Measurements from ENCODE around the gene CD164. TPM values are rescaled to one million over a fixed set of nuclear protein-coding genes. Genes with fewer than 3 reads are reported as not detected.

The CD164 gene
- total RNA-seq (2014; rRNA removed; shearing (Covaris generic); ENCODE audit: low replicate concordance) = 86.0 and 86.6 TPM in 2 replicates

DNA sequence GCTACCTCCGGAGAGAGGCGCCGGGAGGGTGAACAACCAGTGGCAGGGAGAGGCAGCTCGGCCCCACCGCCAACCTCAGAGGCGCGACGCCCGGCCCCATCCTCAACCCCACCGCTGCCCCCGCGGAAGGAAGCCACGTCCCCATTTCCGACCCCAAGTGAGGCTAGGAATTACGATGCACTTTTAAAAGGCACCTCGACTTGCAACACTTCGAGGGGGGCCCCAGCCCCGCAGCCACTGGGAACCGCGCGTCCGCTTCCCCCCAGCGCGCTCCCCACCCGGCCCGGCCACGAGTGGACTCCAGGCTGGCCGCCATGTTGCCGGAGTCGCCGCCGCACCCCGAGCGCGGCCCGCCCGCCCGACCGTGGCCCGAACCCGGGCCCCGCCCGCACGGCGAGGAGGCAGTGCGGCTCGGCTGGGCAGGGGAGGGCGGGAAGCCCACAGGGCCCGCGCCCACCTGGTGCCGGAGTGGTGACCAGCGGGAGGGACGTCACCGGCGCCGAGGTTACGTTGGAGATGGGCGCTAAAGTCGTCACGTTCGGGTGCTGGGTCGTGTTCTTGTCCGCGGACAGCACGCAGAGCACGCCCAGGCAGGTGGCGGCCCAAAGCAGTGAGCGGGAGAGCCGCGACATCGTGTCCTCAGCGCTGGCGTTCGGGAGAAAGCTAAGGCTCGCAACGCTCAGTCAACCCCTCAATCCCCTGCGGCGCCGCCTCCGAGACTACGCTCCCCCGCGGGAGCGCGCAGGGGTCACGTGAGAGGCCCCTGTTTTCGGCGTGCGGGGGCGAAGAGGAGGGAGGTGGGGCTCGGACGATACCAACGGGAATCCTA lies at the start of gene CD164:
Gene CD164 (minus strand): TSS at position 721 of the 829 bp plus-strand sequence. CDS start 89 bp downstream, at position 632.
- peak; percentile 92 for DNase-seq (ENCODE audit: low read depth)
- in situ Hi-C loops (cut with HindIII; ENCODE audit: low pct_unique_long_range_greater_than_20kb, low sequenced_read_pairs) = no loop called here

DNA sequence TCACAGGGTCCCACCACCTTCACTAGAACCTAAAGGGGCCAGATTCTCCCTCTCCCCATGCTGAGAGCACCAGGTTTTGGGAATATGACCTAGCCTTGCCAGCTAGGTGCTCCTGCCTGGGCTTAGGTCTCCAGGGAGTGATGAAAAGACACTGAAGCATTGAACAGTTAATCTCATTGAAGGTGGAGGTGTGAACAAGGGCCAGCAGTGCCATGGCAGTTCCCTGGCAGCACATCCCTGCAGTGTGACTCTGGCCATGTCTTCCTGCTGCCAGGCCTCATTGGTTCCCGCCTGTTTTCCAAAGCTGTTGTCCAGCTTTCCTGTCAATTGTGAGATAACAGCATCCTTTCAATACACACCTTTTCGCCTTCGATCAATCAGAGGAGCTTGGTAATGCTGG lies 47.2 kb upstream of the CD164 start:
- DNase-seq (ENCODE audit: low read depth) = no peak
- in situ Hi-C loops (cut with HindIII; ENCODE audit: low pct_unique_long_range_greater_than_20kb, low sequenced_read_pairs) = no loop called here

DNA sequence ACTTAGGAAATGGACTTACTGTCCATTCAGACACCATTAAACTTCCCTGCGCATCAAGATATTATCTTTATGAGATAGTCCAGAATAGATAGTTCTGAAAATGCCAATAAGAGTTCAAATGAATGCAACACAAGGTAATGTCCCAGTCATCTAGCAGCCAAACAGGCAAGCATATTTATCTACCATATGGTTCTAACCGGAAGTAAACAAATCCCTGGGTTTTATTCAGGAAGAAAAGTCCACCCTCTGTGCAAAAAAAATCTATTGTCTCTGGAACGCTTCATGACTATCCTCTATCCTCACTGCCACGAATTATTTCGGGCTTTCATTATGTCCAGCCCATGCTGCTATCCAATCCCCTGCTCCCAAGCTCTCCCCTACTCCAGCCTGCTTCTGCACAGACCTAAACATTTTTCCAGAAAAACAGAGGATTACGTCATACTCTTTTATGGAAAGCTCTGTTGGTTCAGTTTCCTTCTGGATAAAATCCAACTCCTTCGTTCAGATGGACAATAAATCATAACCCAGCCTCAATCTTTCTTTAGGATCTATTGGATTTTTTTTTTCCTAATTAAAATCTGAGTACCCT lies 46.7 kb upstream of the CD164 start:
- in situ Hi-C loops (cut with HindIII; ENCODE audit: low pct_unique_long_range_greater_than_20kb, low sequenced_read_pairs) = no loop called here

DNA sequence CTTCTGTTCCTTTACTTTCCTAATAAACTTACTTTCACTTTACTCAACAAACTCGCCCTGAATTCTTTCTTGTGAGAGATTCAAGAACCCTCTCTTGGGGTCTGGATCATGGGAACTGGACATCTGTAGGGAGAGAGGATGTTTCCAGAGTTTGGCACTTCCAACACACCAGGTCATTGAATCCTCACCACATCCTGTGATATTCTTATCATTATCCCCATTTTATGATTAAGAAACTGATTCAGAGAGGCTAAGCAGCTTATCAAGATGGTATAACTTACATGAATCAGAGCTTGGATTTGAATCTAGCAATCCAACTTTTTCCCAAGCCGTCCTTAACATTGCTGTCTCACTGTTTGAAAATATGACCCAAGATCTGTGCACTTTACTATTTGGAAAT lies 42.7 kb upstream of the CD164 start:
- in situ Hi-C loops (cut with HindIII; ENCODE audit: low pct_unique_long_range_greater_than_20kb, low sequenced_read_pairs) = no loop called here
- no peak for DNase-seq (ENCODE audit: low read depth)

More for the DNA sequence above, 46.7 kb upstream of the CD164 start:
- no peak for DNase-seq (ENCODE audit: low read depth)

DNA sequence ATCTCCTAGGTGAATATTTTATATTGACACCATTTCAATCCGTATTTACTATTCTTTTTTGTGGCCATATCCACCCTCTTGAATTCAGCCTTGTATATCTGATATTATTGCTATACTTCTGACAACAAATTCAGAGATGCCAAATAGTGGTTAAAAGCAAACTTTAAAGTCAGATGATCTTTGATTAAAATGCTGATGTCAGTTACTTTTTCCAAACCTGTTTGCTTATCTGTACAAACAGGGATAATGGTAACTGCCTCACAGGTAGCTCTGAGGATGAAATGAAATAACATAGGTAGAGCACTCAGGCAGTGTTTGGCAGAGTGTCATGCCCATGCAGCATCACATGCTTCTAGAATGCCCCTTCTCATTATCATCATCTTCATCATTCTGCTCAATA lies 38.9 kb upstream of the CD164 start:
- no peak for DNase-seq (ENCODE audit: low read depth)
- in situ Hi-C loops (cut with HindIII; ENCODE audit: low pct_unique_long_range_greater_than_20kb, low sequenced_read_pairs) = no loop called here

DNA sequence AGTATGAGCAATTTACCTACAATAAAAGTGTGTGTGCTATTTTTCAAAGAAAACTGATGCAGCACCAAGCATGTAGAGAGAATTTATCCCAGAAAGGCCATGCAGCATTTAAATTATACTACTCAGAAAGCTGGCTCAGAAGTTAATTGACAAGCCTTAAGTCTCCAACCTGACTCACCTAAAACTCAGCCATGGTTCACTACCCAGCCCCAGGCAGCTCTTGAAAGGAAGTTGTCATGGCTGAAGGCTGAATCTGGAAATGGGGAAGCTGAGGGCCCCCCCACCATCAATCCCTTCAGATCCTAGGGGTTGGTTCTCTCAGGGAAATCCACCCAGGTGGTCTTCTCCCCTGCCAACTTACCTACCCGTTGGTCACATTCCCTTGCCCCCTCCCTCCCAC lies 38.5 kb upstream of the CD164 start:
- peak; percentile 60 for DNase-seq (ENCODE audit: low read depth)
- in situ Hi-C loops (cut with HindIII; ENCODE audit: low pct_unique_long_range_greater_than_20kb, low sequenced_read_pairs) = no loop called here

DNA sequence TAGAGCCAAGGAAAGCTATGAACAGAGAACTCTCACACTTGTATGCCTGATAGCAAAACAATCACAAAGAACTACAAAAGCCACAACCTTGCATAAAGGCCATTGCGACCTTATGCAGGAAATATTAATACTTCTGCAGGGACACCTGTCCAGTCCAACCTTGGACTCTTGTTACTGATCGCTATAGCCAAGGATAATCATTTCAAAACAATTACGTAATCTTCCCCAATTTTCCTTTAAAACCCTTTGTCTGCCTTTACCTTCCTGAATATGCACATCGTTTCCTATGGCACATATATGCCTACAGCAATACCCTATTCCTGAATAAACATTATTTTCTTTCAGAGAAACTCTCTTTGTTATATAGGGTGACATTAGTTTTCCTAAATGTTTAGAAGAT lies 35.4 kb upstream of the CD164 start:
- in situ Hi-C loops (cut with HindIII; ENCODE audit: low pct_unique_long_range_greater_than_20kb, low sequenced_read_pairs) = no loop called here
- DNase-seq (ENCODE audit: low read depth) = no peak

DNA sequence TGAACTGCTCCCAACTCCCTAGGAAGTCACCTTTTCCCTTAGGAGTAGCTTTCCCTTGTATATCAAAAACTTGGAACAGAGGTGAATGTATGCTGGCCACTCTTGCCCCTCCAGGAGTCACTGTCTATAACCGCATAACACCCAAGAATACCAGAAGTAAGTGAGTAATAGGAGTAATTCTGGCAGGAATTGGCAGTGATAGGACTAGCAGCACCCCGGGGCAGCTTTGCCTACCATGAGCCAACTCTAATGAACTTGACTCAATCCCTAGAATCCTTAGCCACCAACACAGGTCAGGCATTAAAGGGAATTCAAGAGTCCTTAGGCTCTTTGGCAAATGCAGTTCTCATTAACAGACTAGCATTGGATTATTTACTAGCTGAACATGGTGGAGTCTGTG lies 28.8 kb upstream of the CD164 start:
- DNase-seq (ENCODE audit: low read depth) = no peak
- in situ Hi-C loops (cut with HindIII; ENCODE audit: low pct_unique_long_range_greater_than_20kb, low sequenced_read_pairs) = no loop called here

DNA sequence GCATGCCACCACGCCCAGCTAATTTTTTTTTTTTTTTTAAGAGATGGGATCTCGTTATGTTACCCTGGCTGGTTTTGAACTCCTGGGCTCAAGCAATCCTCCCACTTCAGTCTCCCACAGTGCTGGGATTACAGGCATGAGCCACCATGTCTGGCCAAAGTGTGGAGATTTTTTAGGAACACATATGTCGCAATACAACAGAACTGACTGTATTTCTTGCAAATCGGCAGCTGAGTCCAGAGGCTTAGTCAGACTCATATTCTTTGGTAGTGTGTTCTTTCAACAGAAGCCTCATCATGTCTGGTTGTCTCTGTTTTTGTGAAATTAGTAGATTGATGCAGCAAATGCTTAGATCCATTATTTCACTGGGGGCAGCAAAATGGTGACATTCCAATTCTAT lies 23.9 kb upstream of the CD164 start:
- DNase-seq (ENCODE audit: low read depth) = no peak
- in situ Hi-C loops (cut with HindIII; ENCODE audit: low pct_unique_long_range_greater_than_20kb, low sequenced_read_pairs) = no loop called here

DNA sequence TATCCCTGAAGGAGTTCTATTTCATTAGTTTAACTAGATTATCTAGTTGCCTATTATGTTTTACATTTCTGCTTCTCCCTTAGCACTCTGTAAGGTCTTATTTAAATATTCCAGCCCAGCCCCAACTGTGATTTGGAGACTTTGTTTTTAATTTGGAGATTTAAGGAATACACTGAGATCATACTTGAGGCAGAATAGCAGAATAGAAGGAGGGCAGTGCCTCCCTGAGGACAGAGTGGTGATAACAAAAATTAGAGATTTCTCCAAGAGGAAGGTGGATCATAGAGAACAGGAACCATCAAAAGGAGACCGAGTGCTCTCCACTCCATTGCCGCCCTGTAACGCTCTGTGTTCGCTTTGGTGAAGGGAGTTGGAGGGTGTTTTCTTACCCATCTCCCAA lies 14.8 kb upstream of the CD164 start:
- in situ Hi-C loops (cut with HindIII; ENCODE audit: low pct_unique_long_range_greater_than_20kb, low sequenced_read_pairs) = no loop called here
- no peak for DNase-seq (ENCODE audit: low read depth)

DNA sequence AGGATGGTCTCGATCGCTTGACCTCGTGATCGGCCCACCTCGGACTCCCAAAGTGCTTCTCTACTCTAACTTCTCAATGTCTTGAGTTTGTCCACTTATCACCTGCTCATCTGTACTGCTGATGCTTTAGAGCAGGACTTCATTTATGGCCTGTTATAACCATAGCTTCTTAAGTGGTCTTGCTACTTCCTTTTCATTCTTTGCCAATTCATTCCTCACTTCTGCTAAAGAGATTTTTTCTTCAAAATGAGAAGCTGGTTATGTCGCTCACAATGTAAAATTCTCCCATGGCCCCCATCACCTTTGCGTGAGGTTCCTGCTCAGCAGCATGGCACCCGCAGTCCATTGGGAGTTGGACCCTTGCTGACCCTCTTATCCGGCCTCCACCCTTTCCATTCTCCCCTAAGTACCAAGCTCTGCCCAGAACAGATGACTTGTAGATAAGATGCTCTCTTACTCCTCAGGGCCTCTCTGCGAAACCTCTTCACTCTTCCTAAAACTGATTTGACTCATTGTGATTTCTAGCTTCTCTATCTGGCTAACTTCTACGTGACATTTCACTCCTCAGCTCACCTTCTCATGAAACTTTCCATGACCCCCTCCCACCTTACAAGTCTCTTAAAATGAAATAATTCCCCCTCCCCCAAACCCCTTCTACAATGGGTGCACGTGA lies 13.9 kb upstream of the CD164 start:
- in situ Hi-C loops (cut with HindIII; ENCODE audit: low pct_unique_long_range_greater_than_20kb, low sequenced_read_pairs) = no loop called here
- DNase-seq (ENCODE audit: low read depth) = no peak

DNA sequence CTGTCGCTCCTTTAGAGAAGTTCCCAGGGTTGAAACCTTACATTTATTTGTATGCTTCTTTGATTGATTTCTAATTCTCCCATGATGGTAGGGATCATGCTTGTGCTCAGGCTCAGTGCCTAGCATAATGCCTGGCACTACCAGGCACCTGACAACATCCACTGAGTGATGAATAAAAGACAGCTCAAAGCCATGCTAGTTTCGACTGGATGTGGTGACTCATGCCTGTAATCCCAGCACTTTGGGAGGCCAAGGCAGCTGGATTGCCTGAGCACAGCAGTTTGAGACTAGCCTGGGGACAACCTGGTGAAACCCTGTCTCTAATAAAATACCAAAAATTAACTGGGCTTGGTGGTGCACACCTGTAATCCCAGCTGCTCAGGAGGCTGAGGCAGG lies 11.6 kb upstream of the CD164 start:
- DNase-seq (ENCODE audit: low read depth) = no peak
- in situ Hi-C loops (cut with HindIII; ENCODE audit: low pct_unique_long_range_greater_than_20kb, low sequenced_read_pairs) = no loop called here

DNA sequence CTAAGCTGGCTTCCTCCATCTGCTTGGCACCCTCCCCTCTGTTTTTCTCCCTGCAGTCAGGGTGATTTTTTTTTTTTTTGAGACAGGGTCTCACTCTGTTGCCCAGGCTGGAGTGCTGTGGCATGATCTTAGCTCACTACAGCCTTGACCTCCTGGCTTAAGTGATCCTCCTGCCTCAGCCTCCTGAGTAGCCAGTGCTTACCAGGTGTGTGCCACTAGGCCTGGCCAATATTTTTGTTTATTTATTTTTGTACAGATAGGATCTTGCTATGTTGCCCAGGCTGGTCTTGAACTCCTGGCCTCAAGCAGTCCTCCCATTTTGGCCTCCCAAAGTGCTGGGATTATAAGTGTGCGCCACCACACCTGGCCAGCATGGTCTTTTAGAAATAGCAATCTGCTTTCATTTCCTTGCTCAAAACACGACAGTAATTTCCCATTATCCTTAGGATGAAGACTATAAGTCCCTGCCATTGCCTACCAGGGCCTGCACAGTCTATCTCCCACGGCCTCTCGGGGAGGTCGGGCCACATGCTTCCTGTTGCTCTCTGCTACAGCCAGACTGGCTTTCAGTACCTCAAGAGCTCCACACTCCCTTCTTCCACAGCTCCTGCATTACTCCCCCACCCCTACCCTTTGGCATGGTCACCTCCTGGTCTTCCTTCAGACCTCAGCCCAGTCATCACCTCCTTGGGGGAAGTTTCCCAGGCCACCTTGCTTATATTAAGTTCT lies 11.1 kb upstream of the CD164 start:
- in situ Hi-C loops (cut with HindIII; ENCODE audit: low pct_unique_long_range_greater_than_20kb, low sequenced_read_pairs) = no loop called here
- DNase-seq (ENCODE audit: low read depth) = no peak

DNA sequence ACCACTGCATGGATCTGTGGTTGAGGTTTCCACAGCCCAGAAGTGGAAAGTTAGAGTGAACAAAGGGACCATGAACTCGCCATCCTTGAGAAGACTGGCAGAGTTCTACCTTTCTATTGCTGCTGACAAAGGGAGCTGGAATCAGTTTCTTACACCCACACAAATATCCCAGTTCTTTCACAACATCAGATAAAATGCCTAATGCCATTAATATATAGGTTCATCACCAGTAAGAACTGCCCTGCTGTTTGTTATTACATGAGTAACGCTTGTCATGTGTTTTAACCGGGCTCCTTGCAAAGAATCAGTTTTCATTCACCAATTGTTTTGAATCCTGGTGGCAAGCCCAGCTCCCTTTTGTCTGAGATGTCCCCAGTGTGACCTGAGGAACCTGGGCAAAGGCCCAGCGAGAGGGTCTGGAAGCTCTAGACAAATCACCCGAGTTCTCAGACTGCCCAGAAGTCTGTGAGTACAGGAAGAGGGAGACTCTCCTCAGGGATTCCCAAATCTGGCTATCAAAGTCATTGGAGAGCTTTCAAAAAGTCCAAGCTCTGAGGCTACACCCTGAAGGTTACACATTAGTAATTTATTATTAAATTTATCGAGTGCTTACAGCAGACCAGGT lies 7.5 kb upstream of the CD164 start:
- DNase-seq (ENCODE audit: low read depth) = no peak
- in situ Hi-C loops (cut with HindIII; ENCODE audit: low pct_unique_long_range_greater_than_20kb, low sequenced_read_pairs) = no loop called here

DNA sequence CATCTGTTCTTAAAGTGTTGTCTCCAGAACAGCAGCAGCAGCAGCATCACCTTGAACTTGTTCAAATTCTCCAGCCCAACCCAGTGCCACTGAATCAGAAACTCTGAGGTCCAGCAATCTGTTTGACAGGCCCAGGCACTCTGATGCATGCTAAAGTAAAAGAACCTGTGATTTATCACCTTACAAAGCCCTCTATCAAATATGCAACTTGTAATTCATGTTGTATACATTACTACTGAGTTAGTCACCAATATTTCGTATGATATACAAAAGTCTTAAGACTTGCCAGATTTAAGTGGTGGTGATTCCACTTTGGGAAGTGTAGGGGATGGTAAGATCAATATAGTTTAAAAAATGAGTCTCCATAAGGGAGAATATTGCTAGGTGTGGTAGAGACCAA lies 6.0 kb upstream of the CD164 start:
- DNase-seq (ENCODE audit: low read depth) = no peak
- in situ Hi-C loops (cut with HindIII; ENCODE audit: low pct_unique_long_range_greater_than_20kb, low sequenced_read_pairs) = no loop called here

DNA sequence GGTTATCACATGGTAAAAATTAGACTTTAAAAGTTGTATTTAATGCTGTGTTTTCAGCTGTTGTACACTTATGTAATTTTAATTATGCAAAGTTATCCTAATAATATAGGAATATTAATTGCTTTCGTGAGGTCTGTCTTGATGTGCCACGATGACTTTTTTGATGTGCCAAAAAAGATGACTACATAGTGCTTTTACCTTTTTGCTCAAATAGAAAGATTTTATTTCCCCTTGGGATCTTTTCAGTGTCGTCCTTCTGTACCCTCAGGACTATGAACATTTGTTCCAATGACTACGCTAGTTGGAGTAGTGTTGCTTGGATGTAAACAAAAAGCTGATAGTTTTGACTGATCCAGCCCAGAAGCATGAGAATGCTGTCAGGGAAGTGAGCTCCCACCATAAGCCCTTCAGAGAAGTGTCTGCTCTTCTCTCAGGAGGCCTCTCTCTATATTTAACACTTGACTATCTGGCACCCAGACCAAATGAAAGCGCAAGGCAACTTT lies 1.2 kb upstream of the CD164 start:
- in situ Hi-C loops (cut with HindIII; ENCODE audit: low pct_unique_long_range_greater_than_20kb, low sequenced_read_pairs) = no loop called here
- DNase-seq (ENCODE audit: low read depth) = no peak

DNA sequence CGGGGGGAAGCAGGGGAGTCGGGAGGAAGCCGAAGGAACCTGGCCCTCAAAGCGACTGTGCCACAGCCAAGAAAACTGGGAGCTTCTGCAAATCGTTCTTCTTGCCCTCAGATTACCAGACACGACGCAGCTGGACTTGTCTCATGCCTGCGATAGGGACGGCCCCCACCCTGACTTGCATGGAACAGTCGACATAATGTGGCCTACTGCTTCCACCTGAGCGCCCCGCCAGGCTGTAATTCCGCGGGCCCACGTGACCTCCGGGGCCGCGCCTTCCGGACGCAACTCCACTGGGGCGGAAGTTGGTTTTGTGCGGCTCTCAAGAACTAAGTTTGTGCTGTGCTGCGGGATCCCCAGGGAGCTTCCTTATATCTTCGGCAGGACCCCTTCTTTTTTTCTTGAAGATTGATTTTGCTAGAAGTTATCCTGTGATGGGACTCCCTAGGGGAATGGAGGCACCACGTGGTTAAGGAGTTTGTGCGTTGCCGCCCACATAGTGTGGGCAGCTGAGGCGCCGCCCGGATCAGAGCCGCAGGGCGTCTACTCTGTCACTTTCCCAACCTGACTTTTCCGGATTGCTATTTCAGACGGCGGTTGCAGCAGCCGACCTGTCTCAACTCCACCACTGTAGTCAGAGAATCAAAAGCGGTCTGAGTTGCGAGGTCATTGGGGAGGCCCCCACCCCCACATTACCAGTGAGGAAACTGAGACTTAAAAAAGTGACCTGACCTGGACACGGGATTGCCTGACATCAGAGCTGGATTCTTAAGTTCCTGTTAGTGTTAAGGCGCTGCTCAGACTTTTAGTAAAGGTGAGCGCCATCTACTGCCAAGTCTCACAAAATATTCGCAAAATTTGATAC lies 540 bp upstream of the CD164 start:
- in situ Hi-C loops (cut with HindIII; ENCODE audit: low pct_unique_long_range_greater_than_20kb, low sequenced_read_pairs) = no loop called here
- DNase-seq (ENCODE audit: low read depth) = peak; percentile 95

Measured in Caki2 (cell line).